Measurements from ENCODE around the gene FAM163B. TPM values are rescaled to one million over a fixed set of nuclear protein-coding genes. Genes with fewer than 3 reads are reported as not detected.

Gene FAM163B
- total and polyA plus RNA-seq, 2 of the 8 experiments (the other 6 are each of a cell fraction or from before 2014, with no cell fraction given): 0.63 to 1.0 TPM

DNA sequence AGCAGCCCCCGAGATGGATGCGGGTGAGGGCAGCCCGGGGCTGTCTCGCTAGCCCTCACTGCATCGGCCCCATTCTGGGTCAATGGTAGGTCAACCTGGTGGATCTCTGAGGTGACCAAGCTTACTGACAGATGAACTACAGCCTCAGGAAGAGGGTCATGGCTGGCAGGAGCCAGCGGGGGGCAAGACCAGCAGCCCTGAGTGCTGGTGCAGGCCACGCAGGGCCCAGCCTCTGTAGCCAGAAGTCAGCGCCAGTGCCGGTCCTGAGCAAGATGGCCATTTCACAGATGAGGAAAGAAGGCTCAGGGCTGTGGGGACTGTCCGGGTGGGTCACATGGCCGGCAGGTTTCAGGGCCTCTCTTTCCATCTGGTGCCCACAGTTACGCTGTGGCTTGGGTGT is 21.9 kb upstream of the FAM163B start:
- no peak overlapping the region for H3K18ac ChIP-seq (ENCODE audit: extremely low read depth, low read length)
- H3K14ac ChIP-seq (ENCODE audit: insufficient read length): no peak overlapping the region
- no peak overlapping the region for H2BK20ac ChIP-seq (ENCODE audit: low read length)
- H3K79me2 ChIP-seq (ENCODE audit: control insufficient read depth in 1 of 2, insufficient read depth in 2 of 2, low read length in 2 of 2): no peaks in the 10 kb centered on the region
- no peak overlapping the region for H3K56ac ChIP-seq (replicated peaks; ENCODE audit: insufficient read length, low read depth, low read length)
- no peak overlapping the region for H2BK12ac ChIP-seq (ENCODE audit: low read depth, low read length)
- no peak overlapping the region for H3K4ac ChIP-seq (replicated peaks; ENCODE audit: insufficient read length, low read depth, low read length)
- no peak overlapping the region for H2AK5ac ChIP-seq (ENCODE audit: low read depth, low read length)
- ChIA-PET POLR2A (ENCODE audit: partially characterized antibody) (no interaction called here), CTCF (ENCODE audit: partially characterized antibody) (interaction anchor here (0.9 to 1.8 kb wide), 6 partner anchors 13 to 363 kb away, joined by 3 to 4 read pairs (median 3); no protein-coding TSS in a partner anchor)
- no peak overlapping the region for H3K23ac ChIP-seq (ENCODE audit: insufficient read length)
- peaks cover 0 to 21% (median 12%) of the 10 kb centered on the region in 4 experiments; a peak in 5 of 7 replicates for H3K4me1 ChIP-seq (replicated peaks in 1 of 4; ENCODE audit: control insufficient read depth in 3 of 4, insufficient read depth in 4 of 4, low read length in 3 of 4)
- H3K36me3 ChIP-seq (ENCODE audit: control insufficient read depth in 2 of 4, insufficient read depth in 4 of 4, low read length in 3 of 4): no peaks in the 10 kb centered on the region
- FAIRE-seq: no peak
- H4K5ac ChIP-seq (ENCODE audit: insufficient read length, low read depth, low read length): no peak overlapping the region
- H2BK5ac ChIP-seq (ENCODE audit: low read depth, low read length): no peak overlapping the region; the same call in 1 of the 2 replicates
- no peaks in the 10 kb centered on the region for H4K20me1 ChIP-seq (replicated peaks in 1 of 2; ENCODE audit: control insufficient read depth in 1 of 2, insufficient read depth in 2 of 2, low read length in 2 of 2)
- no peak overlapping the region for H2BK120ac ChIP-seq (replicated peaks; ENCODE audit: low read depth, low read length)
- no peak overlapping the region for H3K27ac ChIP-seq (ENCODE audit: low read depth, low read length)
- H3K27me3 ChIP-seq (replicated peaks in 1 of 4; ENCODE audit: control insufficient read depth in 3 of 4, extremely low read depth in 1 of 4, insufficient read depth in 3 of 4, low read length in 3 of 4): no peaks in the 10 kb centered on the region
- H3K9ac ChIP-seq (replicated peaks in 1 of 4; ENCODE audit: extremely low read depth in 1 of 4, low read depth in 3 of 4, low read length in 3 of 4): no peak overlapping the region
- H3K4me2 ChIP-seq (ENCODE audit: insufficient read depth in 1 of 2, low read depth in 2 of 2, low read length in 2 of 2): no peak overlapping the region
- no peak overlapping the region for H2BK15ac ChIP-seq (ENCODE audit: low read length)
- no peak overlapping the region for H4K91ac ChIP-seq (replicated peaks; ENCODE audit: insufficient read length, low read length)
- 0 out of 4 replicates have a peak, but pooled peaks cover 0 to 3% of the 10 kb centered on the region in 2 experiments for H3K9me3 ChIP-seq (ENCODE audit: insufficient read depth in 2 of 2, low read depth in 1 of 2, low read length in 1 of 2)
- no peak overlapping the region for H3K4me3 ChIP-seq (ENCODE audit: extremely low read depth in 1 of 4, insufficient read depth in 2 of 4, low read depth in 3 of 4, low read length in 4 of 4)
- no peaks in the 10 kb centered on the region for H3K79me1 ChIP-seq (ENCODE audit: low read depth, low read length)
- H4K8ac ChIP-seq (ENCODE audit: extremely low read depth, insufficient read depth, low read length): no peak overlapping the region
- no peak overlapping the region for H2AFZ ChIP-seq (ENCODE audit: low read length)
- 84% methylated on average over 12 of the region's 12 CpGs; no CpG with 5 or more reads in 1 of the 2 experiments for WGBS, 2 experiments (ENCODE audit: extremely low coverage in 1 of 2, insufficient coverage in 1 of 2, insufficient read length in 1 of 2, insufficient replicate concordance in 2 of 2, low coverage in 1 of 2, low lambda C conversion rate in 2 of 2, missing lambda C conversion rate in 1 of 2)
- H3K23me2 ChIP-seq (ENCODE audit: low read depth, low read length): no peaks in the 10 kb centered on the region
- no peak for DNase-seq (ENCODE audit: low read depth in 1 of 2, low spot score in 2 of 2)
- no peak for TF ChIP-seq CREB1 (IDR thresholded peaks at IDR 0.05)
- no peak for TF ChIP-seq SP1 (IDR thresholded peaks at IDR 0.05; ENCODE audit: low read depth, low read length)
- no peak for TF ChIP-seq SIN3A (conservative IDR thresholded peaks at IDR 0.05 in 1 of 2, IDR thresholded peaks at IDR 0.05 in 1 of 2; ENCODE audit: low read depth in 1 of 2, low read length in 2 of 2)
- TF ChIP-seq TCF12 (IDR thresholded peaks at IDR 0.05; ENCODE audit: low read depth, low read length): no peak
- TF ChIP-seq ASH2L (IDR thresholded peaks at IDR 0.05; ENCODE audit: low read length): no peak
- no peak for TF ChIP-seq FOSL1 (IDR thresholded peaks at IDR 0.05; ENCODE audit: insufficient read depth, low read depth, low read length)
- TF ChIP-seq BRCA1 (IDR thresholded peaks at IDR 0.05; ENCODE audit: low read depth, low read length): no peak
- TF ChIP-seq EGR1 (IDR thresholded peaks at IDR 0.05; ENCODE audit: borderline replicate concordance, low read depth, low read length): no peak
- no peak for TF ChIP-seq BCL11A (IDR thresholded peaks at IDR 0.05; ENCODE audit: low read depth in 2 of 2, low read length in 2 of 2)
- TF ChIP-seq GABPA (IDR thresholded peaks at IDR 0.05; ENCODE audit: borderline replicate concordance, insufficient read depth, low read length): no peak
- TF ChIP-seq TAF7 (optimal IDR thresholded peaks at IDR 0.05; ENCODE audit: borderline replicate concordance, low read depth, low read length): no peak
- TF ChIP-seq PHF8 (conservative IDR thresholded peaks at IDR 0.05; ENCODE audit: low read depth, low read length): no peak
- no peak for TF ChIP-seq POLR2AphosphoS5 (IDR thresholded peaks at IDR 0.05; ENCODE audit: low read depth, low read length)
- no peak for TF ChIP-seq RNF2 (IDR thresholded peaks at IDR 0.05; ENCODE audit: borderline replicate concordance, low read depth, low read length, missing control alignments, poor library complexity, severe bottlenecking)

All from H1 (cell line).